Spleen (tissue), 7 donors: ENCODE results near the gene CMSS1.

Source experiments
- CTCF ChIP-seq, 11 experiments: fragments of 200-600 bp in 7 of 11; fragments of 450-650 bp in 4 of 11; sonication (generic) in 4 of 11; IDR thresholded peaks in 8 of 11; conservative IDR thresholded peaks in 3 of 11; 1 replicate in 7 of 11; 2 replicates in 4 of 11; pipeline versions ENCODE4 v1.4.0 to v1.8.0; 2016 to 2021; ENCODE audit warnings: antibody characterized with exemption in 11 of 11, inconsistent platforms in 4 of 11, mild to moderate bottlenecking in 1 of 11
- POLR2A ChIP-seq, 3 donors: fragments of 450-650 bp; IDR thresholded peaks; one replicate each; pipeline ENCODE4 v1.5.1; 2017; ENCODE audit warnings: antibody characterized with exemption in 3 of 3, mild to moderate bottlenecking in 1 of 3
- donor health status: DM: no; HTN: no; CAD: no; lungs with moderate emphysema.
- donor health status: DM: no; HTN: no; CAD: no.
- donor health status: DM: no; HTN: no; CAD: no.

- no peak for TF ChIP-seq POLR2A (IDR thresholded peaks at IDR 0.05)
- no peak for TF ChIP-seq CTCF (IDR thresholded peaks at IDR 0.05 in 8 of 11, conservative IDR thresholded peaks at IDR 0.05 in 3 of 11)
Measured at GRCh38 chr3:100007313-100007712, 189.7 kb downstream of the CMSS1 start.
